HCT116 (cell line): ENCODE results near the gene ELOVL5. TPM values are rescaled to one million over a fixed set of nuclear protein-coding genes. Genes with fewer than 3 reads are reported as not detected.

Experiments
- ATAC-seq: fragments of 200-7000 bp; cut with Tn5 transposase; 2 replicates; pipeline ENCODE4 v1.9.1; 2020; ENCODE audit warnings: mild to moderate bottlenecking, moderate library complexity
- BruUV-seq: library from RNA; stranded (reverse); fragments of 400-500 nt; replicated peaks from 2 replicates; lab custom pipeline; 2021; lab: Mats Ljungman, UMichigan
- CTCF ChIA-PET: fragments of 300-600 bp; sonication (Branson Sonifier 250); formaldehyde crosslinking; loops from one replicate; lab custom pipeline; 2021; ENCODE audit warnings: antibody characterized with exemption; lab: Charles Lee
- POLR2A ChIA-PET: fragments of 300-600, 350-600 bp; sonication (Branson Sonifier 250); formaldehyde crosslinking; loops from one replicate; lab custom pipeline; 2021; ENCODE audit warnings: antibody characterized with exemption; lab: Charles Lee
- RAD21 ChIA-PET, 2 experiments: fragments of 300-600 bp; sonication (Branson Sonifier 250); formaldehyde crosslinking; loops; one replicate each; lab custom pipeline; 2023; ENCODE audit warnings: low total read pairs in 2 of 2; ENCODE audit not compliant: uncharacterized antibody in 2 of 2, unreplicated experiment in 2 of 2, low non-redundant PET in 1 of 2; lab: Charles Lee
- DNase-seq: peaks from one replicate; pipeline ENCODE4 v3.0.0-alpha.2; 2010; ENCODE audit warnings: low read depth, low spot score
- H2AFZ ChIP-seq: fragments of 200-600 bp; shearing (Covaris generic), sonication (generic); 2 replicates; pipeline ENCODE4 v1.6.1; 2017; ENCODE audit warnings: low read depth, mixed run types, mixed read lengths, antibody characterized with exemption, low read length; ENCODE audit not compliant: poor library complexity, severe bottlenecking
- H3K27ac ChIP-seq: 2 replicates; pipeline ENCODE4 v1.5.1; 2012; ENCODE audit warnings: low read depth, low read length
- H3K27me3 ChIP-seq: fragments of 200-600 bp; sonication (generic); 2 replicates; pipeline ENCODE4 v1.6.1; 2016; ENCODE audit warnings: mixed run types, low read length, mixed read lengths; ENCODE audit not compliant: insufficient read depth
- H3K36me3 ChIP-seq, 2 experiments: fragments of 200-500 bp in 1 of 2; fragments of 200-600 bp in 1 of 2; sonication (Bioruptor generic) in 1 of 2; sonication (generic) in 1 of 2; 2 replicates each; pipeline versions ENCODE4 v1.5.1 to v1.6.1; 2014 to 2016; ENCODE audit warnings: low read length in 2 of 2, inconsistent platforms in 1 of 2, mixed read lengths in 1 of 2, mixed run types in 1 of 2; ENCODE audit not compliant: insufficient read depth in 2 of 2, control insufficient read depth in 1 of 2
- H3K4me1 ChIP-seq, 2 experiments: fragments of 200-600 bp in 1 of 2; sonication (generic) in 1 of 2; 2 replicates each; pipeline versions ENCODE4 v1.5.1 to v1.6.1; 2012 to 2017; ENCODE audit warnings: low read length in 2 of 2, inconsistent platforms in 1 of 2, mild to moderate bottlenecking in 1 of 2, mixed read lengths in 1 of 2, mixed run types in 1 of 2, moderate library complexity in 1 of 2; ENCODE audit not compliant: insufficient read depth in 2 of 2, control insufficient read depth in 1 of 2
- H3K4me2 ChIP-seq: fragments of 200-600 bp; sonication (generic); 2 replicates; pipeline ENCODE4 v1.6.1; 2017; ENCODE audit warnings: mixed run types, low read length, mixed read lengths
- H3K4me3 ChIP-seq, 2 experiments: fragments of 200-600 bp in 1 of 2; sonication (generic) in 1 of 2; replicated peaks in 1 of 2; 2 replicates each; pipeline ENCODE4 v1.5.1; 2011 to 2016; ENCODE audit warnings: low read length in 2 of 2, control low read depth in 1 of 2, low read depth in 1 of 2, mild to moderate bottlenecking in 1 of 2, mixed read lengths in 1 of 2, mixed run types in 1 of 2
- H3K79me2 ChIP-seq: fragments of 200-600 bp; sonication (generic); 2 replicates; pipeline ENCODE4 v1.6.1; 2017; ENCODE audit warnings: mild to moderate bottlenecking, mixed run types, low read length, moderate library complexity, mixed read lengths; ENCODE audit not compliant: insufficient read depth
- H3K9ac ChIP-seq: fragments of 200-600 bp; sonication (generic); 2 replicates; pipeline ENCODE4 v1.6.1; 2016; ENCODE audit warnings: low read length, mixed read lengths
- H3K9me2 ChIP-seq: fragments of 200-600 bp; sonication (generic), shearing (Covaris generic); 2 replicates; pipeline ENCODE4 v1.6.1; 2017; ENCODE audit warnings: mixed run types, mild to moderate bottlenecking, moderate library complexity; ENCODE audit not compliant: insufficient read depth
- H3K9me3 ChIP-seq, 2 experiments: fragments of 200-500 bp in 1 of 2; fragments of 200-600 bp in 1 of 2; sonication (Bioruptor generic) in 1 of 2; sonication (generic) in 1 of 2; 2 replicates each; pipeline ENCODE4 v1.6.1; 2014 to 2017; ENCODE audit warnings: low read length in 2 of 2, mixed read lengths in 2 of 2, inconsistent platforms in 1 of 2, low read depth in 1 of 2, mild to moderate bottlenecking in 1 of 2, mixed run types in 1 of 2, moderate library complexity in 1 of 2; ENCODE audit not compliant: control insufficient read depth in 1 of 2, insufficient read depth in 1 of 2
- H4K20me1 ChIP-seq: fragments of 200-600 bp; sonication (generic), shearing (Covaris generic); 2 replicates; pipeline ENCODE4 v1.6.1; 2017; ENCODE audit warnings: mixed run types, mild to moderate bottlenecking, moderate library complexity; ENCODE audit not compliant: insufficient read depth
- ATF3 ChIP-seq: IDR thresholded peaks from 2 replicates; pipeline ENCODE4 v1.6.1; 2012
- CBX3 ChIP-seq: IDR thresholded peaks from 2 replicates; pipeline ENCODE4 v1.6.1; 2012; ENCODE audit warnings: low read depth
- CEBPB ChIP-seq: IDR thresholded peaks from 2 replicates; pipeline ENCODE4 v1.6.1; 2012; ENCODE audit warnings: low read depth
- ELF1 ChIP-seq: IDR thresholded peaks from 2 replicates; pipeline ENCODE4 v1.6.1; 2012; ENCODE audit warnings: low read depth, borderline replicate concordance
- EZH2 ChIP-seq: fragments of 200-600 bp; sonication (generic); IDR thresholded peaks from 2 replicates; pipeline ENCODE4 v1.6.1; 2017; ENCODE audit warnings: antibody characterized with exemption, mixed run types
- EZH2phosphoT487 ChIP-seq: fragments of 200-600 bp; IDR thresholded peaks from 2 replicates; pipeline ENCODE4 v1.6.1; 2018; ENCODE audit warnings: antibody characterized with exemption, borderline replicate concordance
- JUND ChIP-seq: IDR thresholded peaks from 2 replicates; pipeline ENCODE4 v1.6.1; 2012
- POLR2AphosphoS5 ChIP-seq: IDR thresholded peaks from 2 replicates; pipeline ENCODE4 v1.6.1; 2011; ENCODE audit warnings: mild to moderate bottlenecking, low read depth, low read length, moderate library complexity
- SRF ChIP-seq: IDR thresholded peaks from 2 replicates; pipeline ENCODE4 v1.6.1; 2012; ENCODE audit warnings: low read depth
- YY1 ChIP-seq: IDR thresholded peaks from 2 replicates; pipeline ENCODE4 v1.6.1; 2011; ENCODE audit warnings: low read length, low read depth, moderate library complexity, mild to moderate bottlenecking; ENCODE audit not compliant: insufficient replicate concordance; ENCODE audit errors: extremely low read depth
- ZBTB33 ChIP-seq: IDR thresholded peaks from 2 replicates; pipeline ENCODE4 v1.6.1; 2011; ENCODE audit warnings: mild to moderate bottlenecking, low read length, moderate library complexity; ENCODE audit not compliant: insufficient replicate concordance; ENCODE audit errors: extremely low read depth
- ZFX ChIP-seq: fragments of 450-650 bp; IDR thresholded peaks from 2 replicates; pipeline ENCODE4 v1.6.1; 2017
- ZNF274 ChIP-seq: fragments of 200-500 bp; sonication (Bioruptor generic); IDR thresholded peaks from 2 replicates; pipeline ENCODE4 v1.6.1; 2014; ENCODE audit warnings: mild to moderate bottlenecking, low read depth, low read length, inconsistent platforms
- intact Hi-C: fragments of 100-400 bp; cut with micrococcal nuclease; formaldehyde crosslinking; loops from 2 replicates; pipeline ENCODE4 v1.10.0; 2022
- total RNA-seq: library from RNA; stranded (reverse); gene quantifications from one replicate; pipeline ENCODE4 v1.2.1, GENCODE V29; 2021; ENCODE audit not compliant: unreplicated experiment

Gene ELOVL5
- total RNA-seq, 1 experiment from 2014 or later: 85.3 TPM

- Histone ChIP-seq H3K27ac (no peak overlapping the region), H2AFZ (no peak overlapping the region), H3K27me3 (no peaks in the 10 kb centered on the region), H3K36me3 (no peaks in the 10 kb centered on the region), H3K9me2 (no peaks in the 10 kb centered on the region), H3K9me3 (no peaks in the 10 kb centered on the region), H3K4me3 (no peak overlapping the region), H3K9ac (no peak overlapping the region), H3K4me1 (peaks cover 0 to 9% of the 10 kb centered on the region in 2 experiments; a peak in 2 of 4 replicates), H3K4me2 (no peak overlapping the region), H4K20me1 (peaks cover 5% of the 10 kb centered on the region; the same call in 1 of the 2 replicates), H3K79me2 (peaks cover 91% of the 10 kb centered on the region)
- ChIA-PET CTCF (no interaction called here), POLR2A (no interaction called here), RAD21 (no interaction called here)
- no peak for DNase-seq
- no TSS peak for BruUV-seq
- intact Hi-C loops: no loop called here
- no peak for ATAC-seq
- TF ChIP-seq CEBPB: no peak
- TF ChIP-seq ELF1: no peak
- no peak for TF ChIP-seq EZH2
- TF ChIP-seq ZNF274: no peak
- TF ChIP-seq EZH2phosphoT487: no peak
- TF ChIP-seq YY1: no peak
- TF ChIP-seq SRF: no peak
- TF ChIP-seq ZBTB33: no peak
- no peak for TF ChIP-seq JUND
- no peak for TF ChIP-seq ZFX
- no peak for TF ChIP-seq ATF3
- no peak for TF ChIP-seq POLR2AphosphoS5
- no peak for TF ChIP-seq CBX3
Measured at GRCh38 chr6:53316142-53316541, 32.6 kb downstream of the ELOVL5 start.
